Measurements from ENCODE around the gene TMEM185B.

- TF ChIP-seq CTCF (IDR thresholded peaks at IDR 0.05) = no peak
- TF ChIP-seq POLR2A (IDR thresholded peaks at IDR 0.05) = no peak
These were observed 22.5 kb upstream of the TMEM185B start for GRCh38 chr2:120245520-120246332.

Data from thyroid gland (tissue), 4 donors.